Activated CD8-positive, alpha-beta T cell treated with anti-CD3 and anti-CD28 coated beads, Interleukin-2, amount 10 ng/mL, durations not matched to agents 7 days and 5 days (primary cell): ENCODE data around the gene HUWE1. TPM values are rescaled to one million over a fixed set of nuclear protein-coding genes. Genes with fewer than 3 reads are reported as not detected.

Experiments used
- ATAC-seq: fragments of 150-1000 bp; cut with Tn5 transposase; one replicate; pipeline ENCODE4 v1.10.0; 2021; ENCODE audit warnings: moderate library complexity
- CTCF ChIA-PET: fragments of 350-600 bp; sonication (Branson Sonifier 250); formaldehyde crosslinking; loops from one replicate; lab custom pipeline; 2021; ENCODE audit warnings: antibody characterized with exemption; lab: Charles Lee
- POLR2A ChIA-PET: fragments of 350-600 bp; sonication (Branson Sonifier 250); formaldehyde crosslinking; loops from one replicate; lab custom pipeline; 2021; ENCODE audit warnings: antibody characterized with exemption; lab: Charles Lee
- DNase-seq: peaks from one replicate; pipeline ENCODE4 v3.0.0-alpha.2; 2020
- H3K27ac Mint-ChIP-seq: one replicate; pipeline ENCODE4 v1.8.0; 2021; ENCODE audit warnings: mild to moderate bottlenecking, mixed read lengths
- H3K27me3 Mint-ChIP-seq: one replicate; pipeline ENCODE4 v1.8.0; 2021; ENCODE audit warnings: low read depth, mixed read lengths
- H3K36me3 Mint-ChIP-seq: one replicate; pipeline ENCODE4 v1.8.0; 2021; ENCODE audit warnings: low read depth, mixed read lengths
- H3K4me1 Mint-ChIP-seq: one replicate; pipeline ENCODE4 v1.8.0; 2021; ENCODE audit warnings: low read depth, mixed read lengths
- H3K4me3 Mint-ChIP-seq: one replicate; pipeline ENCODE4 v1.8.0; 2021; ENCODE audit warnings: mild to moderate bottlenecking, mixed read lengths
- H3K9me3 Mint-ChIP-seq: one replicate; pipeline ENCODE4 v1.8.0; 2022; ENCODE audit warnings: mixed read lengths; ENCODE audit not compliant: insufficient read depth
- total RNA-seq, 2 experiments: library from RNA; stranded (reverse); gene quantifications; one replicate each; pipeline ENCODE4 v1.2.3, GENCODE V29; 2021

HUWE1 gene
- total RNA-seq, 2 experiments from 2014 or later, result 223 to 231 TPM

GRCh38 chrX:53606456-53606855 is 80.1 kb downstream of the HUWE1 start:
- ChIA-PET POLR2A (no interaction called here), CTCF (no interaction called here)
- Mint-ChIP-seq H3K4me3 (no peak overlapping the region), H3K27me3 (no peaks in the 10 kb centered on the region), H3K27ac (no peak overlapping the region), H3K4me1 (peaks cover 4% of the 10 kb centered on the region), H3K36me3 (peaks cover 58% of the 10 kb centered on the region), H3K9me3 (no peaks in the 10 kb centered on the region)
- no peak for DNase-seq
- no peak for ATAC-seq

DNA sequence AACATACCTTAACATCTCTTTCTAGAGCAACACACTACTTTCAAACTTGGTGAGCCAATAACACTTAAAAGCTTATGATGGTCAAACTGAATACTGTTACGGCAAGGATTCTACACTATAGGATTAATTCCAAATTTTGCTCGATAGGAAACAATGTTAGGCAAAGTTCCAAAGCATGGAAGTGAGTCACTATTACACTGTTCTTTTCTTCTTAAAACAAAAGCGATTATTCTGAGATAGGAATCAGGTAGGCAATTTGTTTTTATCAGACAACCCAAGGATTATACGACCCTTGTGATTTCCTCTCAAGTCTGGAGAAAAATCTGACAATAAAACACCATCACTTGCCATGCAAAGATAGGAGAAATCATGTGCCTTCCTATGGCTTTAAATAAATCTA is 81.5 kb downstream of the HUWE1 start:
- Mint-ChIP-seq H3K36me3 (peaks cover 52% of the 10 kb centered on the region), H3K4me3 (no peak overlapping the region), H3K9me3 (no peaks in the 10 kb centered on the region), H3K4me1 (peaks cover 4% of the 10 kb centered on the region), H3K27ac (no peak overlapping the region), H3K27me3 (no peaks in the 10 kb centered on the region)
- ChIA-PET POLR2A (no interaction called here), CTCF (no interaction called here)
- ATAC-seq (no peak), DNase-seq (no peak)

DNA sequence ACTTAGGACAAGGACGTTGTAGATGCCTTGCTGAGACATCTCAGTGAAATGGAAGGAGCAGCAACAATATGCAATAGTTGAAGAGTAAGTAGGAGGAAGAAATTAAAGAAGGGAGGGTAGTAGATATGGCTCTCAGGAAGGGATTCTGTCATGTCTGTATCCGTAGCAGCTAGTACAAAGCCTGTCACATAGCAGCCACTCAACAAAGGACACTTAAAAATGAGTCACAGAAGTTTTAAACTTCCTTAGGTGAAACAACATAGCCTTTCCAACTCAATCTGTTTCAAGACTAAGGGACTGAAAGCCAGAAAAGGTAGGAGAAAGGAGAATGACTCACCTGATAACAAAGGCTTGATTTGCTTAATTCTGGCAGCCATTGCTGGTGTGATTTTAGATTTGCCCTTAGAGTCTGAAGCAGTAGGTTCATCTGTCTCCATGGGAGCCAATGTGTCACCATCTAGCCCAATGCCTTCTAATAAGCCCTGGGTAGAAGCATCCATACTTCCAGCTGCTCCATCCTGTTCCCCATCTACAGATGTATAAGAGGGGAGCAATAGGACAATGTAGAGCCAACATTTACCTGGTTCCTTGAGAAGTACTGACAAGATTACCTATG is 86.6 kb downstream of the HUWE1 start:
- POLR2A ChIA-PET, result no interaction called here
- Mint-ChIP-seq H3K4me1 (no peaks in the 10 kb centered on the region), H3K27ac (no peak overlapping the region), H3K36me3 (peaks cover 43% of the 10 kb centered on the region), H3K27me3 (no peaks in the 10 kb centered on the region), H3K4me3 (no peak overlapping the region), H3K9me3 (no peaks in the 10 kb centered on the region)
- DNase-seq (no peak), ATAC-seq (no peak)
- CTCF ChIA-PET, result no interaction called here

DNA sequence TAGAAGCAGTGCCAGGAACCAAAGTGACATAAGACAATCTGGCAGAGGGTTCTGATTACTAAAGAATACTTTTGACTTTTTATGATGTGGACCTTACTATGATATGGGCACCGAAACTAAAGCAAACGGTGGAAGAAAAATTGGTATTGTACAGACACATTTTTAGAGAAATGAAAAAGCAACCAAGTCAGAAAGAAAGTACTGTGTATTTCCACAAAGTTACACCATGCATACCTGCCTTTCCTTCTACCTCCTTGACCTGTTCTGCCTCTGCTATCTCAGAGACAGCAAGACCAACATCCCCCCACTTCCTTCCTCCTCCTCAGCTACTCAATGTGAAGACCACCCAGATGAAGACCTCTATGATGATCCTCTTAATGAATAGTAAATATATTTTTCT is 88.3 kb downstream of the HUWE1 start:
- ATAC-seq (no peak), DNase-seq (no peak)
- ChIA-PET CTCF (no interaction called here), POLR2A (no interaction called here)
- no peak overlapping the region for H3K27ac Mint-ChIP-seq
- no peaks in the 10 kb centered on the region for H3K4me1 Mint-ChIP-seq
- H3K27me3 Mint-ChIP-seq, result no peaks in the 10 kb centered on the region
- H3K36me3 Mint-ChIP-seq, result peaks cover 46% of the 10 kb centered on the region
- H3K4me3 Mint-ChIP-seq, result no peak overlapping the region
- H3K9me3 Mint-ChIP-seq, result no peaks in the 10 kb centered on the region

DNA sequence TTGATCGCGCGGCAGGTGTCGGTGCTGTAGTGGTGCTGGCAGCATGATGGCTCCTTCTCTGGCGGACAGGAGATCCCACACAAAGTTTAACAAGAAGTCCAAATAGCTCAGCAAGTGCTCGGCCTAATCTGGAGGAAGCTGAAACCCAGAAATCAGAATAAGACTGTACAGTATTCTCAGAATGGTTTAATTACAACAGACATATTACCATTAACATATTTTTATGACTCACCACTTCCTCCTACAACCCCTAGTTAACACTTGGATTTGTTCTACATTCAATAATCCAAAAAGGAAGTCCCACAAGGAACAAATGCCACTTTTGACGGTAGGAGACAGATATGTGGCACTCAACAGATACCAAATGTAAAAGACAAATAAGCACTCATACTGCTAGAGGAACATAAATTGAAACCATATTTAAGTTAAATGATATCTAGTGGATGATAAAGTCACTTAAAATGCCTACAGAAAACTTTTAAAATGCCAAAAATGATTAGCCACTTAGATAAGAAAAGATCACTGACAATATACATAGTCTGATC is 91.2 kb downstream of the HUWE1 start:
- Mint-ChIP-seq H3K27me3 (no peaks in the 10 kb centered on the region), H3K4me3 (no peak overlapping the region), H3K4me1 (peaks cover under 1% of the 10 kb centered on the region), H3K27ac (no peak overlapping the region), H3K9me3 (no peaks in the 10 kb centered on the region), H3K36me3 (peaks cover 62% of the 10 kb centered on the region)
- ATAC-seq, result no peak
- no peak for DNase-seq
- ChIA-PET POLR2A (no interaction called here), CTCF (no interaction called here)

- Mint-ChIP-seq H3K4me1 (peaks cover 3% of the 10 kb centered on the region), H3K36me3 (peaks cover 63% of the 10 kb centered on the region), H3K27me3 (no peaks in the 10 kb centered on the region), H3K9me3 (no peaks in the 10 kb centered on the region), H3K27ac (no peak overlapping the region), H3K4me3 (no peak overlapping the region)
- ChIA-PET CTCF (no interaction called here), POLR2A (no interaction called here)
- ATAC-seq (no peak), DNase-seq (no peak)
Observed at GRCh38 chrX:53594354-53594753, 92.2 kb downstream of the HUWE1 start.

DNA sequence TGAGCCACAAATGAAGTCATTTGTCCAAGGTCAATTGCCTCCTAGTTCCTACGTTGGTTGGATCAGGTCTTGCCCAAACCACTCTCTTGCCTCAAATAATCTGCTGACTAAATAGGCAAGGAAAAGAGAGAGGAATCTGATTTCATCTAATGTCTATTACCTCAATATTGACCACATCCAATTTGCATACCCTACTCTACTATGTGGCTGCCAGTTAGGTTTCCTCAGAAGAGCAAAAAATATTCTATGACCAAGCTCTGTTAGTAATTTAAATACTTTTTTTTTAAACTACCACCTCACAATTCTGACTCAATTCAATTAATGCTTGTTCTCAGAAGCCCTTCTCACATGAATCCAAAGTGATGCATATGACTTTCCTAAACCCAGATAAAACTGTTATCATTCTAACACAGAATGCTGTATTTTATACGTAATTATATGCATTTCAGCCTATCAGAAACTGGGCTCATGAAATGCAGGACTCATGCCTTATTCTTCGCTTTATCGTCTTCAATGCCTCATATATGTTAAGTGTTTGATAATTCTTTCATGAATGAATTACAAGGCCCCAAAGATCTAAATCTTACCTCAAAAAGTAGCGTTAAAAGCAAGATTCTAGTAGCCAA is 98.6 kb downstream of the HUWE1 start:
- H3K9me3 Mint-ChIP-seq, result no peaks in the 10 kb centered on the region
- ChIA-PET POLR2A (no interaction called here), CTCF (no interaction called here)
- no peak overlapping the region for H3K4me3 Mint-ChIP-seq
- peaks cover 6% of the 10 kb centered on the region for H3K4me1 Mint-ChIP-seq
- H3K27ac Mint-ChIP-seq, result no peak overlapping the region
- no peaks in the 10 kb centered on the region for H3K27me3 Mint-ChIP-seq
- no peak for ATAC-seq
- no peak for DNase-seq
- peaks cover 76% of the 10 kb centered on the region for H3K36me3 Mint-ChIP-seq

DNA sequence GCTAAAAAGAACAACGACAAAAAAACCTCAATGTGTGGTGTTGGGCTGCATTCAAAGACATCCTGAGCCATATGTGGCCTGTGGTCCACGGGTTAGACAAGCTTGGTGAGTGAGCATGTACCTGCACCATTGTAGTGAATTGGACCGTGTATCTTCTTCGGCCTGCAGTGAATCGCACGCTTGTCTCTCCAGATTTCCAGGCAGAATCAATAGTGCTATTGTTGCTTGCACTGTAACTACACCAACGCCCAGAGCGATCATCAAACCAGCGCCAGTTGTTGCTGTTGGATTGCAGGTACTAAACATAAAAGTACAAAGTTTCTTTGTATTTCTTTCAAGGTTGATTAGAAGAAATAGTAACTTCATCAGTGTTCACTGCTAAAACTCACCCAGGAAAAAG is 101.6 kb downstream of the HUWE1 start:
- no peak for DNase-seq
- Mint-ChIP-seq H3K4me1 (peaks cover 3% of the 10 kb centered on the region), H3K27ac (no peak overlapping the region), H3K36me3 (peaks cover 71% of the 10 kb centered on the region), H3K4me3 (no peak overlapping the region), H3K9me3 (no peaks in the 10 kb centered on the region), H3K27me3 (no peaks in the 10 kb centered on the region)
- CTCF ChIA-PET, result no interaction called here
- ATAC-seq, result no peak
- POLR2A ChIA-PET, result no interaction called here

GRCh38 chrX:53583571-53583970 is 102.9 kb downstream of the HUWE1 start:
- H3K27ac Mint-ChIP-seq, result no peak overlapping the region
- no peaks in the 10 kb centered on the region for H3K4me1 Mint-ChIP-seq
- peaks cover 58% of the 10 kb centered on the region for H3K36me3 Mint-ChIP-seq
- no peak overlapping the region for H3K4me3 Mint-ChIP-seq
- no peak for ATAC-seq
- no peaks in the 10 kb centered on the region for H3K27me3 Mint-ChIP-seq
- ChIA-PET CTCF (no interaction called here), POLR2A (no interaction called here)
- DNase-seq, result no peak
- H3K9me3 Mint-ChIP-seq, result no peaks in the 10 kb centered on the region

DNA sequence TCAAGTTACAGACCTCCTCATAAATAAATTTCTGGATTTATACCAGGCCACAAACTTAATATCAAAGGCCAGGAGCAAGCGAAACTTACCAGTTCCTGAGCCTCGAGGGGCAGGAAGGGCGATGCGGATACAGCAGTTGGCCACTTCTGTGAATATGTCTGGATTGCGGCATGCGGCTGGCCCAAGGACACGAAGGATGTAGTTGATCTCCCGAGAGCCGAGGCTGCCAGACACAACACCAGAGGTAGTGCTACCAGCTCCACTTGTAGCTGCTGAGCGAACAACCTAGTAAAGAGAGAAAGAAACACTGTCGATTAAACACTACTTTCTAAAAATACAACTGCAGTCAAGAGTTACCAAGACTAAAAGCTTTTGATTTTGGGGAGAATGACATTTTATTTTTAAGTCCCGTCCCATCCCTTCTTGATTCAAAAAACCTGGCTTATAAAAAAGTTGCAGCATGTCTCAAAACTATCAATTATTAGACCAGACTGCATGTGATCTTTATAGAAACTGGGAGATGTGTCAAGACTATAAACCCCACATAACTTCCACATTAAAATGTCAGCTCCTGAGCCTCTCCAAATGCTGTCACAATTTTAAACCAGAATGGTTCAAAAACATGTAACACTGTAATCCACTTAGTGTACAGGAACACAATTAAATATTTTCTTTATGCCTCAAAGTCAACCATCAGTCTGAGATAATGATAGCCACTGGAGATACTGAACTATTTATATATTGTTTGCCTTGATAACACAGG is 105.6 kb downstream of the HUWE1 start:
- ChIA-PET CTCF (interaction anchor here (1.1 kb wide), 1 partner anchor 268 kb away, joined by 3 read pairs; no protein-coding TSS in a partner anchor), POLR2A (no interaction called here)
- peaks cover 51% of the 10 kb centered on the region for H3K36me3 Mint-ChIP-seq
- H3K9me3 Mint-ChIP-seq, result no peaks in the 10 kb centered on the region
- no peaks in the 10 kb centered on the region for H3K27me3 Mint-ChIP-seq
- no peaks in the 10 kb centered on the region for H3K4me1 Mint-ChIP-seq
- no peak for ATAC-seq
- DNase-seq, result no peak
- H3K27ac Mint-ChIP-seq, result no peak overlapping the region
- H3K4me3 Mint-ChIP-seq, result no peak overlapping the region

DNA sequence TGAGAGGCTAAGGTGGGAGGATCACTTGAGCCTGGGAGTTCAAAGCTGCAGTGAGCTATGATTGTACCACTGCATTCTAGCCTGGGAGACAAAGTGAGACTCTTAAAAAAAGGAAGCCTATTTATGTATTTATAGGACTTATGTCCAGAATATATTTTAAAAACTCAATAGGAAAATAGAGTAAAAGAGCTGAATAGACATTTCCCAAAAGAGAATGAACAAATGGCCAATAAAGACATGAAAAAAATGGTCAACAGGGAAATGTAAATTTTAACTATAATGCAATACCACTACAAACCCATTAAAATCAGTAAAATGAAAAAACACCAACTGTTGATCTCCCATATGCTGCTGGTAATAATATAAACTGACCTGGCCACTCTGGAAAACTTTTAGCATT is 115.0 kb downstream of the HUWE1 start:
- ChIA-PET POLR2A (no interaction called here), CTCF (no interaction called here)
- peaks cover 50% of the 10 kb centered on the region for H3K36me3 Mint-ChIP-seq
- no peaks in the 10 kb centered on the region for H3K4me1 Mint-ChIP-seq
- no peak overlapping the region for H3K4me3 Mint-ChIP-seq
- ATAC-seq (no peak), DNase-seq (no peak)
- H3K9me3 Mint-ChIP-seq, result no peaks in the 10 kb centered on the region
- no peaks in the 10 kb centered on the region for H3K27me3 Mint-ChIP-seq
- H3K27ac Mint-ChIP-seq, result no peak overlapping the region

DNA sequence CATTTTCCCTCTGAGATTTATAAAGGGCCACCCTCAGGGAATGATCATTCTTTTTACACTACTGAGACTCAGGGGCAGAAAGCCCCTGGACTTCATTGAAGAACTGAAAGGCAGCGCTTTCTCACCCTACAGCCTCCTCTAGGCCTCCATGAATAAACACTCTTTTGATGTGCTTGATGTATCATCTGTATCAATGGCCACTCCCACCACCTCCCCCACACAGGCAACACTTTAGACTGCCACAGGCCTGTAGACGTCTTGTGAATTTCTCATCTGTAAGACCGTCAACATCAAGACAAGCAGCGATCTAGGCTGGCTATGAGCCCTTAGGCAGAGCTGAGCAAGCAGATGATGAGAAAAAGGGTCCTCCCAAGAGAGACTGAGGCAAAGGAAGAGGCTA is 123.2 kb downstream of the HUWE1 start:
- no peak overlapping the region for H3K4me3 Mint-ChIP-seq
- ATAC-seq (no peak), DNase-seq (no peak)
- H3K9me3 Mint-ChIP-seq, result no peaks in the 10 kb centered on the region
- H3K27ac Mint-ChIP-seq, result no peak overlapping the region
- H3K36me3 Mint-ChIP-seq, result peaks cover 72% of the 10 kb centered on the region
- CTCF ChIA-PET, result no interaction called here
- H3K4me1 Mint-ChIP-seq, result no peaks in the 10 kb centered on the region
- H3K27me3 Mint-ChIP-seq, result no peaks in the 10 kb centered on the region
- POLR2A ChIA-PET, result no interaction called here
